Measurements from ENCODE around the gene SMARCD3.

DNA sequence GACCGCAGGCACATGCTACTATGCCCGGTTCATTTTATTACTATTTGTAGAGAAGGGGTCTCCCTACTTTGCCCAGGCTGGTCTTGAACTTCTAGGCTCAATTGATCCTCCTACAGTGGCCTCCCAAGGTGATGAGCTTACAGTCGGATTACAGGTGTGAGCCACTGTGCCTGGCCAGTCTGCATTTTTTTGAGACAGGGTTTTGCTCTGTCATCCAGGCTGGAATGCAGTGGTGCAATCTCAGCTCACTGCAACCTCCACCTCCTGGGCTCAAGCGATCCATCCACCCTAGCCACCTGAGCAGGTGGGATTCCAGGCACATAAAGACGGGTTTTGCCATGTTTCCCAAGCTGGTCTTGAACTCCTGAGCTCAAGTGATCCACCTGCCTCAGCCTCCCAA, 35.9 kb downstream of the SMARCD3 start:
- TF ChIP-seq, protein P1, sequence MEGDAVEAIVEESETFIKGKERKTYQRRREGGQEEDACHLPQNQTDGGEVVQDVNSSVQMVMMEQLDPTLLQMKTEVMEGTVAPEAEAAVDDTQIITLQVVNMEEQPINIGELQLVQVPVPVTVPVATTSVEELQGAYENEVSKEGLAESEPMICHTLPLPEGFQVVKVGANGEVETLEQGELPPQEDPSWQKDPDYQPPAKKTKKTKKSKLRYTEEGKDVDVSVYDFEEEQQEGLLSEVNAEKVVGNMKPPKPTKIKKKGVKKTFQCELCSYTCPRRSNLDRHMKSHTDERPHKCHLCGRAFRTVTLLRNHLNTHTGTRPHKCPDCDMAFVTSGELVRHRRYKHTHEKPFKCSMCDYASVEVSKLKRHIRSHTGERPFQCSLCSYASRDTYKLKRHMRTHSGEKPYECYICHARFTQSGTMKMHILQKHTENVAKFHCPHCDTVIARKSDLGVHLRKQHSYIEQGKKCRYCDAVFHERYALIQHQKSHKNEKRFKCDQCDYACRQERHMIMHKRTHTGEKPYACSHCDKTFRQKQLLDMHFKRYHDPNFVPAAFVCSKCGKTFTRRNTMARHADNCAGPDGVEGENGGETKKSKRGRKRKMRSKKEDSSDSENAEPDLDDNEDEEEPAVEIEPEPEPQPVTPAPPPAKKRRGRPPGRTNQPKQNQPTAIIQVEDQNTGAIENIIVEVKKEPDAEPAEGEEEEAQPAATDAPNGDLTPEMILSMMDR (IDR thresholded peaks at IDR 0.05) = no peak
- TF ChIP-seq POLR2A (IDR thresholded peaks at IDR 0.05) = no peak
